Immature natural killer cell (primary cell): ENCODE results near the gene AKAP11. TPM values are rescaled to one million over a fixed set of nuclear protein-coding genes. Genes with fewer than 3 reads are reported as not detected.
A peak's percentile ranks its signal among the peaks of the same experiment; 100 is the strongest.

ENCODE experiments used
- DNase-seq, 3 donors: peaks; one replicate each; pipeline ENCODE4 v3.0.0; 2022; ENCODE audit warnings: mixed read lengths in 1 of 3
- H3K27ac Mint-ChIP-seq, 6 donors: one replicate each; pipeline ENCODE4 v1.8.0; 2020; ENCODE audit warnings: mixed read lengths in 6 of 6, mild to moderate bottlenecking in 5 of 6, inconsistent platforms in 4 of 6, moderate library complexity in 3 of 6
- H3K27me3 Mint-ChIP-seq, 3 donors: one replicate each; pipeline ENCODE4 v1.8.0; 2020 to 2021; ENCODE audit warnings: low read depth in 3 of 3, mild to moderate bottlenecking in 3 of 3, mixed read lengths in 3 of 3, moderate library complexity in 3 of 3, inconsistent platforms in 1 of 3
- H3K36me3 Mint-ChIP-seq, 3 donors: one replicate each; pipeline ENCODE4 v1.8.0; 2020; ENCODE audit warnings: mixed read lengths in 3 of 3, inconsistent platforms in 2 of 3, mild to moderate bottlenecking in 2 of 3
- H3K4me1 Mint-ChIP-seq, 2 donors: one replicate each; pipeline ENCODE4 v1.8.0; 2020; ENCODE audit warnings: inconsistent platforms in 2 of 2, mild to moderate bottlenecking in 2 of 2, mixed read lengths in 2 of 2, moderate library complexity in 1 of 2
- H3K4me3 Mint-ChIP-seq, 5 donors: one replicate each; pipeline ENCODE4 v1.8.0; 2020; ENCODE audit warnings: mild to moderate bottlenecking in 5 of 5, mixed read lengths in 5 of 5, inconsistent platforms in 3 of 5, moderate library complexity in 3 of 5
- H3K9me3 Mint-ChIP-seq, 6 donors: one replicate each; pipeline ENCODE4 v1.8.0; 2020; ENCODE audit warnings: mild to moderate bottlenecking in 6 of 6, mixed read lengths in 6 of 6, inconsistent platforms in 4 of 6, moderate library complexity in 3 of 6
- polyA plus RNA-seq, 3 donors: library from polyadenylated mRNA; unstranded; fragments of 300-500 nt; fragmentation: Illumina TruSeq; gene quantifications; one replicate each; pipeline ENCODE4 v1.2.3, GENCODE V29; 2021

Gene AKAP11
- polyA plus RNA-seq, 3 donors from 2014 or later: 1.8 to 4.0 (median 2.9) TPM

DNA sequence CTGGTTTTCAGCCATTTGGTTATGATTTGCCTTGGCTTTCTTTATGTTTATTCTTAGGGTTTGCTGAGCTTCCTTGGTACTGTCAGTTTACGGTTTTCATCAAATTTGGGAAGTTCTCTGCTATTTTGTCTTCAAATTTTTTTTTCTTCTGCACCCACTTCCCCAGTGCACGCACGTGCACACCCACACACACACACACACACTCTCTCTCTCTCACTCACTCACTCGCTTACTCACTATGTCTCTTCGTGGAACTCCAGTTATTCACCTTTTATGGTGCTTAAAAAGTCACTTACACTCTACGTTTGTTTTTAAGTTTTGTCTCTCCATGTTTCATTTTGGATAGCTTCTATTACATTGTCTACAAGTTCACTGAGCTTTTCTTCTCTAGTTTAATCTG lies 7.1 kb downstream of the AKAP11 start:
- Mint-ChIP-seq H3K9me3 (no peaks in the 10 kb centered on the region), H3K36me3 (peaks cover 0 to 2% (median 0%) of the 10 kb centered on the region in 3 donors), H3K4me3 (no peak overlapping the region), H3K27ac (no peak overlapping the region), H3K27me3 (no peaks in the 10 kb centered on the region), H3K4me1 (peaks cover 25 to 45% of the 10 kb centered on the region in 2 donors)
- DNase-seq: no peak

- Mint-ChIP-seq H3K4me3 (no peak overlapping the region), H3K36me3 (peaks cover 0 to 2% (median 0%) of the 10 kb centered on the region in 3 donors), H3K9me3 (no peaks in the 10 kb centered on the region), H3K27me3 (no peaks in the 10 kb centered on the region), H3K27ac (no peak overlapping the region), H3K4me1 (peaks cover 19 to 40% of the 10 kb centered on the region in 2 donors)
- no peak for DNase-seq
These were observed 8.0 kb downstream of the AKAP11 start for GRCh38 chr13:42279986-42280385.

DNA sequence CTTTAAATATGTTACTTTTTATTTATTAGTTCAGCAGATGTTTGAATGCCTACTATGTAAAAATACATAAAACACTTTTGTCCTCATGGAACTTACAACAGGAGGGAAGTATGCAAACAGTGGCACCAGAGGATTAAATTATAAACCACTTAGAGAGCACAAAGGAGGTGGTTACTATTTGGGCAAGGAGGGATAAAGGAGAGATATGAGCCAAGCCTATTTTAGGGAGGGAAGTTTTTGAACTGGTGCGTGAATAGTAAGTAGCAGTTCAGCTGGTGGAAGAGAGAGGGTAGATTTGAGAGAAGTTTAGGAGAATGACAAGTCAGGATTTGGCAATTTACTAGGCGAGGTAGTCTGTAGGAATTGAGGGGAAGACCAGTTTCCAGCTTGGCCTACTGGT lies 8.6 kb downstream of the AKAP11 start:
- DNase-seq: no peak
- no peak overlapping the region for H3K27ac Mint-ChIP-seq
- H3K4me1 Mint-ChIP-seq: peaks cover 16 to 35% of the 10 kb centered on the region in 2 donors
- no peaks in the 10 kb centered on the region for H3K27me3 Mint-ChIP-seq
- H3K36me3 Mint-ChIP-seq: peaks cover 0 to 4% (median under 1%) of the 10 kb centered on the region in 3 donors
- no peak overlapping the region for H3K4me3 Mint-ChIP-seq
- H3K9me3 Mint-ChIP-seq: no peaks in the 10 kb centered on the region

- no peak for DNase-seq
- H3K4me3 Mint-ChIP-seq: no peak overlapping the region
- no peak overlapping the region for H3K27ac Mint-ChIP-seq
- no peaks in the 10 kb centered on the region for H3K27me3 Mint-ChIP-seq
- H3K9me3 Mint-ChIP-seq: no peaks in the 10 kb centered on the region
- H3K36me3 Mint-ChIP-seq: peaks cover 9 to 22% (median 17%) of the 10 kb centered on the region in 3 donors
- H3K4me1 Mint-ChIP-seq: peaks cover 4 to 27% of the 10 kb centered on the region in 2 donors
These were observed 11.6 kb downstream of the AKAP11 start for GRCh38 chr13:42283574-42283973.

DNA sequence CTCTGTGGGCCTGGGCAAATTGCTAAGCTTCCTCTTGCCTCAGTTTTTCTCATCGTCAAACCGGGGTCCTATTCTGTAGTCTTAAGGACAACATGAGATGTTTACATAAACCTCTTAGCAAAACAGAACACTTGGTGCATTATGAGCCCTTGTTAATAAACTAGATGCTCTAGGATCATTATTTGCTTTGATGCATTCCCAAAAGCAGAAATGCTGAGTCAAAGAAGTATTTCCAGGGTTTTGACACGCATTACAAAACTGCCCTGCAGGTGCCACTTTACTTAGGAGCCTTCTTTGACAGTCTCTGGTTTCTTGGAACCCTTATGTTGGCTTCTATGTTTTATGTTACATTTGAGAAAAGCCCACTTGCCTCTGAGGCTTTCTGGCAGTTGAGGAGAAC lies 12.1 kb downstream of the AKAP11 start:
- no peak for DNase-seq
- H3K36me3 Mint-ChIP-seq: peaks cover 11 to 24% (median 21%) of the 10 kb centered on the region in 3 donors
- peaks cover 4 to 27% of the 10 kb centered on the region in 2 donors for H3K4me1 Mint-ChIP-seq
- no peak overlapping the region for H3K27ac Mint-ChIP-seq
- no peaks in the 10 kb centered on the region for H3K27me3 Mint-ChIP-seq
- H3K9me3 Mint-ChIP-seq: no peaks in the 10 kb centered on the region
- no peak overlapping the region for H3K4me3 Mint-ChIP-seq

DNA sequence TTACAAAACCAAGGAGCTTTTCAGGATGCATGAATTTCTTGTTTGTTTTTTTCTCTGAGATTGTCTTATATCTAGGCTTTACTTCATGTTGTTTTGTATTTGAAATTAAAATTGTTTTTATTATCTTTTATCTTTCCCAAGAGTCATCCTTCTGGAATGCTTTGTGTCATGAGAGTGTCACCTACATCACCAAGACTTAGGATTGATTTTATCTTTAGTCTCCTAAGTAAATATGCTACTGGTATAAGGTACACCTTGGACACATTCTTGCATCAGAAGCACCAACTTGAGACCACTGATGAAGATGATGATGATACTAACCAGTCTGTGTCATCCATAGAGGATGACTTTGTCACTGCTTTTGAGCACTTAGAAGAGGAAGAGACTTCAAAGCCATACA lies 26.4 kb downstream of the AKAP11 start:
- no peaks in the 10 kb centered on the region for H3K27me3 Mint-ChIP-seq
- DNase-seq: no peak
- H3K9me3 Mint-ChIP-seq: no peaks in the 10 kb centered on the region
- no peak overlapping the region for H3K4me3 Mint-ChIP-seq
- H3K36me3 Mint-ChIP-seq: peaks cover 53 to 68% (median 61%) of the 10 kb centered on the region in 3 donors
- H3K27ac Mint-ChIP-seq: no peak overlapping the region
- no peaks in the 10 kb centered on the region for H3K4me1 Mint-ChIP-seq

GRCh38 chr13:42305503-42305902 lies 33.6 kb downstream of the AKAP11 start:
- Mint-ChIP-seq H3K4me1 (peaks cover 4% of the 10 kb centered on the region in 2 donors), H3K4me3 (no peak overlapping the region), H3K9me3 (no peaks in the 10 kb centered on the region), H3K27ac (no peak overlapping the region), H3K27me3 (peaks cover 0 to 2% (median 0%) of the 10 kb centered on the region in 3 donors), H3K36me3 (peaks cover 41 to 70% (median 63%) of the 10 kb centered on the region in 3 donors)
- DNase-seq: no peak

GRCh38 chr13:42307461-42307860 lies 35.5 kb downstream of the AKAP11 start:
- no peak for DNase-seq
- peaks cover 4 to 6% of the 10 kb centered on the region in 2 donors for H3K4me1 Mint-ChIP-seq
- H3K36me3 Mint-ChIP-seq: peaks cover 33 to 60% (median 57%) of the 10 kb centered on the region in 3 donors
- H3K27ac Mint-ChIP-seq: peak overlapping the region in 1 of 6 donors; percentile 57
- no peak overlapping the region for H3K4me3 Mint-ChIP-seq
- no peaks in the 10 kb centered on the region for H3K9me3 Mint-ChIP-seq
- peaks cover 0 to 2% (median 0%) of the 10 kb centered on the region in 3 donors for H3K27me3 Mint-ChIP-seq

DNA sequence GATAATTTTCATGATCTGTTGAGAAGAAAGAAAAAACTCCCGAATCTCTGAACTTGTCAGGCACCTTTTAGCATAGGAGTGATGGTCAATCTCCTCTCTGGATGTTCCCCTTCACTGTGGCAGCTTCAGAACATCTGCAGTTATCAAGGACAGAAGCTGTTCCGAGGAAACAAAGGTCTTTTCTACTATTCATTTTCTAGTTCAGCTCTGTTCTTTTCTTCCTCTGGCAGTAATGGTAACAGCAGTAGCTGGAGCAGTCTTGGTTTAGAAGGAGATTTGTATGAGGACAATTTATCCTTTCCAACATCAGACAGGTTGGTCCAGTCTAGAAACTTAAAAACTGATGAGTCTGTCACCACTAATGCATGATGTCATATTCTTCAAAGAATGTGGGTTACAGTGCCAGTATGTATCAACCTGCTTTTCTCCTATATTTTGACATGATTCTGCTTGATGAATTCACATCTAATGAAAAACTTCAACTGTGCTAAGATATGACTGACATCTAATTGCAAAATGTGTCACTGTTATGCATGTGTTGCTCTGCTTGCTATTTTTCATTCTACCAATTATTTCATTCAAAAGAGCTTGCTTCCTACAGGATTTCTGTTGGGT lies 41.0 kb downstream of the AKAP11 start:
- Mint-ChIP-seq H3K9me3 (no peaks in the 10 kb centered on the region), H3K4me1 (peaks cover 3 to 4% of the 10 kb centered on the region in 2 donors), H3K36me3 (peaks cover 34 to 48% (median 47%) of the 10 kb centered on the region in 3 donors), H3K27me3 (no peaks in the 10 kb centered on the region), H3K4me3 (no peak overlapping the region), H3K27ac (no peak overlapping the region)
- no peak for DNase-seq

GRCh38 chr13:42318570-42318969 lies 46.6 kb downstream of the AKAP11 start:
- peak overlapping the region in 2 of 6 donors; percentile 17 to 43 for H3K27ac Mint-ChIP-seq
- peaks cover 6 to 28% (median 26%) of the 10 kb centered on the region in 3 donors for H3K36me3 Mint-ChIP-seq
- no peak for DNase-seq
- no peaks in the 10 kb centered on the region for H3K27me3 Mint-ChIP-seq
- no peaks in the 10 kb centered on the region for H3K9me3 Mint-ChIP-seq
- peaks cover 7 to 22% of the 10 kb centered on the region in 2 donors for H3K4me1 Mint-ChIP-seq
- no peak overlapping the region for H3K4me3 Mint-ChIP-seq

GRCh38 chr13:42320375-42320787 lies 48.4 kb downstream of the AKAP11 start:
- H3K4me1 Mint-ChIP-seq: peaks cover 7 to 22% of the 10 kb centered on the region in 2 donors
- no peak for DNase-seq
- peaks cover 3 to 23% (median 20%) of the 10 kb centered on the region in 3 donors for H3K36me3 Mint-ChIP-seq
- H3K27ac Mint-ChIP-seq: no peak overlapping the region
- H3K27me3 Mint-ChIP-seq: no peaks in the 10 kb centered on the region
- no peaks in the 10 kb centered on the region for H3K9me3 Mint-ChIP-seq
- peak overlapping the region in 2 of 5 donors; percentile 16 to 19 for H3K4me3 Mint-ChIP-seq

DNA sequence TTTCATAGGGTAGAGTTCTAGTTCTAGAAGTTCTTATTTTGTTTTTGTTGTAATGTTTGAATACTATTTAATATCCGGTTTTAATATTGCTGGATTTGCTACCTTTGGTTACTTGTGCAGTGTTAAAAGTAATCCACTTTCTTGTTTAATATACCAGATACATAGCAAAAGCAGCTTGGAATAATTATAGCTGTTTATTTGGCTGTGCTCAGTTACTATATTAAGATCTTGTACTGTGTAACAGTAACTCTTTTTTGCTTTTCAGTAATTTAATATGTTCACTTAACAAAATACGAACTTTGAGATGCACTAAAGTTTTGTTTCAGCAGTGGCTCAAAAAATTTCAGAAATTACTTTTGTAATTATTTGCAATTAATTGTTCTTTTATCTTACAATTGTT lies 50.9 kb downstream of the AKAP11 start:
- peaks cover 7 to 22% of the 10 kb centered on the region in 2 donors for H3K4me1 Mint-ChIP-seq
- H3K9me3 Mint-ChIP-seq: no peaks in the 10 kb centered on the region
- DNase-seq: no peak
- H3K36me3 Mint-ChIP-seq: peaks cover 0 to 9% (median 6%) of the 10 kb centered on the region in 3 donors
- H3K27me3 Mint-ChIP-seq: no peaks in the 10 kb centered on the region
- H3K4me3 Mint-ChIP-seq: no peak overlapping the region
- no peak overlapping the region for H3K27ac Mint-ChIP-seq

DNA sequence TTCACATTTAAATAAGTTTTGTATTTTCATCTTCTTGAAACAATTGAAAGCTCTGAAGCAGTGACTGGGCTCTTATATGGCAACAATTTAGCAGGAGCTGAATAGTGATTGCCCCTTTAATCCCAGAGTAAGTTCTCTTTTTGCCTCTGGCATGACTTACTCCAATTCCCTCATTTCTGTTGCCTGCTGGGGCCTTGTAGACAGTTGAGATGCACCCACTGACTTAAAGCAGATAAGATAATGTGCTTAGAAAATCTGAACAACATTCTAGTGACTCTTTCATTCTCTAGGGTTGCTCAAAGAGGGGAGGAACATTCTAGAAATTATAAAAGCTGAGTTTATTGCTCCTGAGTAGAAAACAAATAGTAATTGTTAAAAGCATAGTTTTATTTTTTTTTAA lies 52.8 kb downstream of the AKAP11 start:
- no peaks in the 10 kb centered on the region for H3K9me3 Mint-ChIP-seq
- peaks cover 14 to 24% of the 10 kb centered on the region in 2 donors for H3K4me1 Mint-ChIP-seq
- H3K36me3 Mint-ChIP-seq: peaks cover 0 to 9% (median 6%) of the 10 kb centered on the region in 3 donors
- H3K27ac Mint-ChIP-seq: no peak overlapping the region
- no peaks in the 10 kb centered on the region for H3K27me3 Mint-ChIP-seq
- no peak for DNase-seq
- no peak overlapping the region for H3K4me3 Mint-ChIP-seq

GRCh38 chr13:42327725-42328124 lies 55.8 kb downstream of the AKAP11 start:
- Mint-ChIP-seq H3K27me3 (peaks cover 0 to 4% (median 1%) of the 10 kb centered on the region in 3 donors), H3K4me1 (peaks cover 13 to 26% of the 10 kb centered on the region in 2 donors), H3K9me3 (no peaks in the 10 kb centered on the region), H3K4me3 (no peak overlapping the region), H3K27ac (peak overlapping the region in 1 of 6 donors; percentile 58), H3K36me3 (peaks cover 4 to 16% (median 6%) of the 10 kb centered on the region in 3 donors)
- DNase-seq: no peak
